GM21529 (cell line): ENCODE measurements around the gene TACR2.
A peak's percentile ranks its signal among the peaks of the same experiment; 100 is the strongest.

Experiments
- ATAC-seq: cut with Tn5 transposase; IDR thresholded peaks from one replicate; pipeline ENCODE4 v1.9.1; 2021; ENCODE audit not compliant: unreplicated experiment

Gene TACR2

DNA sequence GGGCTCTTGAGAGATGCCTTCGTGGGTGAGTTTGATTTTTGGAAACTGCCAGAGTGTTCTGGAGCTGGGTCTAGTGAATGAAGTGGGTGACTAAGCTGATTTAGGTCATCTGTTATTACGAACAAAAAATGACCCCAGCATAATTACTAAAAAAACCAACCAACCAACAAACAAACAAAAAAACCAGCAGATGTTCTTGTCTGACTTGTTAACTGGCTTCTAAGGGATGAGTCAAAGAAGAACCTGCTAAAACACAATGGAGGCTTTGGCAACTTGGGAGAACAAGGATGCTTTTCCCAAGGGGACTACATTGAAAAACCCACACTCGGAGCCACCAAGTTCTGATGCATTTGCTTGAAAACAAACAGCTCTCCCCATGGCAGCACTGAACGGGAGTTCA lies 11.5 kb downstream of the TACR2 start:
- ATAC-seq, result no peak

DNA sequence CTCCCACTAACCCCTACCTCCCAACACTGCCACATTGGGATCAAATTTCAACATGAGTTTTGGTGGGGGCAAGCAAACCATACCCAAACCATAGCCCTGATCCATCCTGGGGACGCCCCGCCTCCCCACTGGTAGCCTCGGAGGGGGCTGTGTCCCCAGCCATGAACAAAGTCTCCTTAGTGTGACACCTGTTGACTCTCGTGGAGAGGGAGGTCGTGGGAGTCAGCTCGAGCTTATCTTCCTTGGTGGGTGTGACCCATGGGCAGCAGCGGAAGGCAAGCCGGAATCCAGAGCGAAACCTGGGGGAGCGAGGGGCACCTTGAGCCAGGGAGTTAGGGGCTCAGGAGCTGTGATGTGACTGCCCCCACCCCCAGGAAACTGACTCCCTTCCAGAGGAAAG lies 11.9 kb downstream of the TACR2 start:
- no peak for ATAC-seq

DNA sequence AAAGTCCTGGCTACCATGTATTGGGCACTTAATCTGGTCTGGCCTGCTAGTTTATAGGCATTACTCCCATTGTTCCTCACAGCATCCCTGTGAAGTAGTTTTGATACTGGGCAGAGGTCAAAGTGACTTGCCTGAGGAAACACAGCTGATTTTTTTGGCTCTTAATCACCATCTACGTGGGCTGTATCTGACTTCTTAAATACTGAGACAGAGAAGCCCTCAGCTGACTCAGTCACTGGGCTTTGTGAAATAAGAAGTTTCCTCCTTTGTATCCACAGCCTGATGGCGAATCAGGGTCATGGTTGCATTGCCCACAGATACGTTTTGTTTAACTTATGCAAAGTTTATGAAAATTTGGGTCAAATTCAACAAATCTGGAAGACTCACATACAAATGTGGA lies 13.2 kb downstream of the TACR2 start:
- ATAC-seq, result no peak

DNA sequence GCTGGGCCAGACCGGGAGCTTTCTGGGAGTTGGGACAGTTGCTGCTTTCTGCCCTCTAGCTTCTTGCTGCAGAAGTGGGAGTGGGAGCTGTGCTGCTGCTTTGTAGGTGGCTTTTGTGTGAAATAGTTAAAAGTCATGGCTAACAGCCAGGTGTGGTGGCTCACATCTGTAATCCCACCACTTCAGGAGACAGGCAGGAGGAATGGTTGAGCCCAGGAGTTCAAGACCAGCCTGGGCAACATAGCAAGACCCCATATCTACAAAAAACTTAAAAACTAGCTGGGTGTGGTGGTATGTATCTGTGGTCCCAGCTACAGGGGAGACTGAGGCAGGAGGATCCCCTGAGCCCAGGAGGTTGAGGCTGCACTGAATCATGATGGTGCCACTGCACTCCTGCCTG lies 13.7 kb downstream of the TACR2 start:
- ATAC-seq, result no peak

DNA sequence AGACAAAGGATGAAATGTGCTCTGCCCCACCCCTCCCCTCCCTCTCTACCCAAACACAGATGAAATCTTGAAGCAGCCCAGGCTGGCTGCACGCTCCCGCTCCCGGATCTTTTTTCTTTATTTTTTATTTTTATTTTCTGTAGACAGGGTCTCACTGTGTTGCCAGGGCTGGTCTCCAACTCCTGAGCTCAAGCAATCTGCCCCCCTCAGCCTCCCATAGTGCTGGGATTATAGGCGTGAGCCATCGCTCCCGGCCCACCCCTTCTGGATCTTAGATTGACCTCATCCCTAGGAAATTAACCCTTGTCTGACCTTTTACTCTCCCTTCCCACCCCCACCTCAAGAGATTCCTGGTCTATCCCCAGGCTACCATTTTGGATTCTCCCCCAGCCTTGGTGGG lies 14.3 kb downstream of the TACR2 start:
- ATAC-seq, result no peak

DNA sequence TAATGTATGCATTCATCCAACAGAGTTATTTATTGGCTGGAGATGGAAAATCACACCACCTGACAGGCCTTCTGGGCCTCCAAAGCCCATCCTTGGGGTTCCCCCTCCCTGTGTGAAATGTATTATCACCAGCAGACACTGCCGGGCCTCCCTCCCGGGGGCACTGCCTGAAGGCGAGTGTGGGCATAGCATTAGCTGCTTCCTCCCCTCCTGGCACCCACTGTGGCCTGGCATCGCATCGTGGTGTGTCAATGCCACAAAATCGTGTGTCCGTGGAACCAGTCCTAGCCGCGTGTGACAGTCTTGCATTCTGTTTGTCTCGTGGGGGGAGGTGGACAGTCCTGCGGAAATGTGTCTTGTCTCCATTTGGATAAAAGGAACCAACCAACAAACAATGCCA lies 15.3 kb downstream of the TACR2 start:
- no peak for ATAC-seq

DNA sequence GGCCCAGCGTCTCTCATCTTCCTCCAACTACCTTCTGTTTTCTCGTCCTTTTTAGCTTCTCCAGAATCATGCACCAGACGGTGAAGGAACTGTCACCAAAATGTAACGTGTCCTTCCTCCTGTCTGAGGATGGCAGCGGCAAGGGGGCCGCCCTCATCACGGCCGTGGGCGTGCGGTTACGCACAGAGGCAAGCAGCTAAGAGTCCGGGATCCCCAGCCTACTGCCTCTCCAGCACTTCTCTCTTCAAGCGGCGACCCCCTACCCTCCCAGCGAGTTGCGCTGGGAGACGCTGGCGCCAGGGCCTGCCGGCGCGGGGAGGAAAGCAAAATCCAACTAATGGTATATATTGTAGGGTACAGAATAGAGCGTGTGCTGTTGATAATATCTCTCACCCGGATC lies 15.8 kb downstream of the TACR2 start:
- ATAC-seq, result no peak

DNA sequence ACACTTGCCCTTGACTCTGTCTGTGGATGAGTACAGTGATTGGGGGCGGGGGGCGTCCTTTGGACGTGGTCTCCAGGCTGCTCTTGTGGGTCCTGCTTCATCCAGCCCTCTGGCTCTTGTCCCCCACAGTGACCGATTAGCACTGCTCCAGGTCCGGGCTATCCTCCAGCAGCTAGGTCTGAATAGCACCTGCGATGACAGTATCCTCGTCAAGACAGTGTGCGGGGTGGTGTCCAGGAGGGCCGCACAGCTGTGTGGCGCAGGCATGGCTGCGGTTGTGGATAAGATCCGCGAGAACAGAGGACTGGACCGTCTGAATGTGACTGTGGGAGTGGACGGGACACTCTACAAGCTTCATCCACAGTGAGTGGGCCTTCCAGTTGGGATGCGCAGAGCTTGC lies 18.3 kb downstream of the TACR2 start:
- ATAC-seq, result no peak

DNA sequence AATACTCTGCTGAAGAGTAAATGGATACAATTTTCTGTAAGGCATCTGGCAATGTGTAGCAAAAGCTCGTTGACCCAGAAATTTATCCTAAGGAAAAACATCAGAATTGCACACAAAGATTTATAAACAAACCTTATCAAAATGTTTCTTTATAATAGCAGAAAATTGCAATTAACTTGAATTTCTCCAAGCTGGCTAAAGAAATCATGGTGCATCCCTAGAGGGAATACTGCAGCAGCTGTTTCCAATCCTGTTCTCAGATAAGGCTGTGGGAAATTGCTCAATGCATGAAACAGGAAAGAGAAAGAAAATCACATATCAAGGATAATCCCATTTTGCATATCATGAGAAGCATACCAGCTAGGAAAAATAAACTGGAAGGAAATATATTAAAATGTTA lies 18.7 kb downstream of the TACR2 start:
- ATAC-seq, result no peak

DNA sequence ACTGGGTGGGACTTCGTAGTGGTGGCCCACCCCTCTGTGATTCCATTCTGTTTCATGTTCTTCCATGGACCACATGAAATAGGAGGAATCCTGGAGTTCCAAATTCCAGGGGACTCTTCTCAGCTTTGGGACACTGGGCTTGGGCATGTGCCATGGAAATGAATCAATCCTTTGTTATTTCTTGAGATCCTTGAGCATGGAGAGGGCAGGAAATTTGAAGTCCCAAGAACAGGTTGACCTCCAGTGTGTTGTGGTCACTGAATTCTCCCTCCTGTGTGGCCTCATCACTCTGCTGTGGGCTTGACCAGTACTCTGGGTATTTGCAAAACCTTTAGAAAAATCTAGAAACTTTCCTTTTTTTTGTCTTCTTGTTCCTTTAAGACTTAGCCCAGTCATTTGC lies 22.7 kb downstream of the TACR2 start:
- no peak for ATAC-seq

DNA sequence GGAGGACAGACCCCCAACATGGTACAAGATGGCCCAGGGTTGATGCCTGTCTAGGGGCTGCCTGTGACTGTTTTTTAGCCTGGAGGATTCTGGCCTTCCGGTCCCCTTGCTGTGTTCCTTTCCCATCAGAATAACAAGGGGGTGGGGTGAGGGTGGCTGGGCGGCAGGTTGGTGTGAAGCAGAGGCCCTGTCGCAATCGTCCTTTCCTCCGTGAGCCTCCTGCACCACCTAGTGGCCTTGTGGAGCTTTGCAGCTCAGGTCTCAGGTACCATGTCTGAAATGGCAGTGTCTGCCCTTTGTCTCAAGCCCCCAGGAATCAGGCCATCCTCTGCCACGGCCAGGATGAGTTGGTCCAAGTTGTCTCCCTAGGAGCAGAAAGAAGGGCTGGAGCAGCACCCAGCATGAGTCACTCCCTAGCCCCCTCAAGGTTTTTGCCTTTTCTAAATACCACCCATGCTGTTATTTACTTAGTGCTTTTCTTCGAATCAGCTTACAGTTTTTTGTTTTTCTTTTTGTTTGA lies 24.2 kb downstream of the TACR2 start:
- ATAC-seq, result peak; percentile 92

DNA sequence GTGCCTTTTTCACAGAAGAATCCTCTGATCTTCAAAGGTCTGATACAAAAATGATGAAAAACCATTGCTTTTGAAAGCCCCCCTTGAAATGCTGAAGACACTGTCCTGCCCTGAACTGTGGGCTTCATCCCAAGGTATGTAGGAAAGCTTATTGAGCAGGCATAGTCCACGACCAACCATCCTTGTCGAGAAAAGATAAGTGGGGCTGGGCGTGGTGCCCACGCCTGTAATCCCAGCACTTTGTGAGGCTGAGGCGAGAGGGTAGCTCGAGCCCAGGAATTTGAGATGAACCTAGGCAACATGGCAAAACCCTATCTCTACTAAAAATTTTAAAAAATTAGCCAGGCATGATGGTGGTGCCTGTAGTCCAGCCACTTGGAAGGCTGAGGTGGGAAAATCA lies 25.6 kb downstream of the TACR2 start:
- ATAC-seq, result no peak

DNA sequence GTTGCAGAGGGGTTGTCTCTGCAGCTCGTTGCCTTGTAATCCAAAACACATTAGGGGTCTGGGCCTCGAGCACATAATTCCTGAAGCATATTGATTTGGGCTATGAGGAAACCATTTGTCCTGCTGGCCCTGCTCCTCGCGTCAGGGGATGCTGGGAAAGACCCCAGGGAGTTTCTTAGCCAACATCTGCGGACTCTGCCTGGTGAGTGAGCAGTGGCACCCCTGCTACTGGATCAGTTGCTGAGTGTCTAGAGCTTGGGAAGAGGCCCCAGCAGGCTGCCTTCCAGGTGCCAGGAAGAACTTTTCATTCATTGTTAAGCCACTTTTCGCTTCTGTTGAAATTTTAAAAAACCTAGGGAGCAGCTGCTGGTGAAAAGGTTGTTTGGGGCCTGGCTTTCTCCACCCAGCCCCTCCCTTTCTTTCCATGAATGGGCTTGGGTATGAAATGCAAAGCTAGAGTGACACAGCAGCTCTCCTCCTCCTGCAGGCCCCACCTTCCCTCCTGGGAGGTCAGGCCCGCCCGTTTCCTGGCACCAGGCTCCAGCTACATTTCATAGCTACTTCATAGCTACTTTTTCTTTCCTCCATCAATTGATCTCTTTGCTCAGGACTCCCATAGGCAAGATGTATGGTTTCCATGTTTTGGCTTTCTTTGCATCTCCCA lies 26.8 kb downstream of the TACR2 start:
- no peak for ATAC-seq

DNA sequence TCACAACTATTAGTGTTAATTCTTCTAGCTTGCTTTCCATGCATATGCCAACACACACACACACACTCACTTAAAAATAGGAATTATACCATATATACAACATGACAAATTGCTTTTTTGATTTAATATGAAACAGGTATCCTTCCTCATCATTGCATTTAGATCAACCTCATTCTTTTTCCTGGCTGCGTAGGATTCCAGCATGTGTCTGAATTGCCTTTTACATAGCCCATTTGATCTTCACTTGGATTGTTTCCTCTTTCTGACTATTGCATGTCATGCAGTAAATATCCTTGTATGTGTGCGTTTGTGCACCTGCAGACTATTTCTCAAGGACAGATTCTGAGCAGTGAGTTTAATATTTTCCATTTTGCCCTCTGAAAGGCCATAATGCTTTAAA lies 28.2 kb downstream of the TACR2 start:
- ATAC-seq, result no peak

DNA sequence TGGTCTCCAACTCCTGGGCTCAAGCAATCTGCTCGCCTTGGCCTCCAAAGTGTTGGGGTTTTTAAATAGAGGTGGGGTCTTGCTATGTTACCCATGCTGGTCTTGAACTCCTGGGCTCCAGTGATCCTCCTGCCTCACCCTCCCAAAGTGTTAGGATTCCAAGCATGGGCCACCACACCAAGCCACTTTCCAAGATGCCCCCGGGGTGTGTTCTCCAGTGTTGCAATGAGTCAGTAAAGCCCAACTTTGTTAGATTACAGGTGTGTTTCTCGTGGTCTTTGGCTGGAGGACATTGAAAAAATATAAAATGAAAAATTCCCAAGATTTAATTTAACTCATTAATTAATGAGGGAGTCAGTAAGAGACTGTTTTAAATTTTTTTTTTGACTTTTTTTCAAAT lies 29.2 kb downstream of the TACR2 start:
- no peak for ATAC-seq

DNA sequence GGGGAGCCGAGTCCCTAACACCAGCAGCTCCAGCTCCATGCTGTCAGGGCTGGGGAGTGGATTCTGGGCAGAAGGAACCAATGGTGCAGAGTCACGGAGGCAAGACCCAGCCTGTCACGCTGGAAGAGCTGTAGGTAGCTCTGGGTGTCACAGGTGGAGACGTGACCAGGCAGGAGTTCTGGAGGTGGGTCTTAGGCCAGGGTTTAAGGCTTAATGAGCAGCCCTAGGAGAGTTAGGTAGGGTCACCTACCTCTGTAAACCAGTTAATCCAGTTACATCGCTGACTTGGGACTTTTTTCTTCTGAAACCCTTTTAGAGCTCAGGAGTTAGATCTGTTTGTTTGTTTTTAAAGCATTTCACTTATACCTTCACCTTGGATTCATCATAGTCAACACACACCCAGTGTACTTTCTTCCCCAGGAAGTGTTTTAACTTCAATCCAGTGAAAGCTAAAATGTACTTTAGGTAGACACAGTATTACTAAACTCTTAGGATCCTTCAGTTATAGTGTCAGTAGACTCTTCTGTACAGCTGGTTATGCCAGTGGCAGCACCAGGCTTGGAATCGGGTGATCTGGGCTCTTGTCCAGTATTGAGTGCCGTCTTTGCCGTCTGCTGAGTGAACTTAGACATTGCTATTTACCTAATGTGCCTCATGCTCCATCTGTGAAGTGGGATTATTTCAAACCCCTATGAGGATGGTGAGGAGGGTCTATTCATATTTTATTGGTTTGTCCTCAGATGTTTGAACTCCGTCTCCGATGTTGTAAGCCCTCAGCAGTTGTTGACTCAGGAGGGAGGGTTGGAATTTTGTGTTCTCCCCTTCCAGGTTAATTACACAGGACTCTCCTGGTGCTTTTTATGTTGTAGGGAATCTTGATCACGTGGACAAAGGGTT lies 31.0 kb downstream of the TACR2 start:
- ATAC-seq, result no peak

DNA sequence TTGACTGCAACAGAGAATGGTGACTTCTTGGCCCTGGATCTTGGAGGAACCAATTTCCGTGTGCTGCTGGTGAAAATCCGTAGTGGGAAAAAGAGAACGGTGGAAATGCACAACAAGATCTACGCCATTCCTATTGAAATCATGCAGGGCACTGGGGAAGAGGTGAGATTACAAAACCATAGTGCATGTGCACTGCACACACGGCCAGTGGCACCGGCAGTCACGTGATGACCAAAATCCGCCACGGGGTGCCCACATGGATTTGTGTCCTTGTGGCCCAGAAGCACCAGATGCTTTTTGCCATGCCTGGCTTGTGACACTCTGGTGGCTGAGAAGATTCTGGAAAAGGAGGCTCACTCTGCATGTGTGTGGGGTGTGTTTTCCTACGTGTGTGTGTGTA lies 32.4 kb downstream of the TACR2 start:
- no peak for ATAC-seq

DNA sequence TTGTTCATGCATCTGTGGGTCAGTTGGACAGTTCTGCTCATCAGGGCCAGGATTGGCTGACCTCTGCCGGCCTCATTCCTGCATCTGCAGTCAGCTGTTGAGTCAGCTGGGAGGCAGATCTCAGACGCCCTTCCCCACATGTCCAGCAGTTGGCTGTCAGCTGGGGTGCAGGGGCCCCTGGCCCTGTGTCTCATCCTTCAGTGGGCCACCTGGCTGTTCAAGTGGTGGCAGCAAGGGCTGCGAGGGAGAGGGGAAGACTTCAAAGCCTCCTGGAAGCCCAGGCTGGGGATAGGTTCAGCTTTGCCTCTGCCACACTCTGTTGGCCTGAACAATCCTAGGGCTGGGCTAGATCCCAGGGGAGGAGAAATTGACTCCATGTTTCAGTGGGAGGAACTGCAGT lies 33.2 kb downstream of the TACR2 start:
- ATAC-seq, result no peak

DNA sequence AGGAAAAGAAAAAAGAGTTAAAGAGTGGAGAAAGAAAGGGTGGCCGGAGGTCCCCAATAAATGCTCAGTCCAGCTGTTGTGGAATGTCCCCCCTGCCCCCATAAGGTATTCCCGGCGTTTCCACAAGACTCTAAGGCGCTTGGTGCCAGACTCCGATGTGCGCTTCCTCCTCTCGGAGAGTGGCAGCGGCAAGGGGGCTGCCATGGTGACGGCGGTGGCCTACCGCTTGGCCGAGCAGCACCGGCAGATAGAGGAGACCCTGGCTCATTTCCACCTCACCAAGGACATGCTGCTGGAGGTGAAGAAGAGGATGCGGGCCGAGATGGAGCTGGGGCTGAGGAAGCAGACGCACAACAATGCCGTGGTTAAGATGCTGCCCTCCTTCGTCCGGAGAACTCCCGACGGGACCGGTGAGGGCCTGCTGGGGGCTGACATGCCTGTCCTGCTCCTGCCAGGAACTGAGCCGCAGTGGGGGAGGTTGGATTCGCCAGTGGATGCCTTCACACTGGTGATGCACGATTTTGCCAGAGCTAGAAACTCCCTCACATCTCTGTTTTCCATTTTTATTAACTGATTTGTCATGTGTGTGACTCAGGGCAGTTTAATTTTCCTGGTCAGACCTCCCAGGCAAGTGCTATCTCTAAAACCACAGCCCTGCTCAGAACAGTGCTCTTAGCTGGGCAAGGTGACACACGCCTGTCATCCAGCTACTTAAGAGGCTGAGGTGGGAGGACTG lies 34.2 kb downstream of the TACR2 start:
- no peak for ATAC-seq

DNA sequence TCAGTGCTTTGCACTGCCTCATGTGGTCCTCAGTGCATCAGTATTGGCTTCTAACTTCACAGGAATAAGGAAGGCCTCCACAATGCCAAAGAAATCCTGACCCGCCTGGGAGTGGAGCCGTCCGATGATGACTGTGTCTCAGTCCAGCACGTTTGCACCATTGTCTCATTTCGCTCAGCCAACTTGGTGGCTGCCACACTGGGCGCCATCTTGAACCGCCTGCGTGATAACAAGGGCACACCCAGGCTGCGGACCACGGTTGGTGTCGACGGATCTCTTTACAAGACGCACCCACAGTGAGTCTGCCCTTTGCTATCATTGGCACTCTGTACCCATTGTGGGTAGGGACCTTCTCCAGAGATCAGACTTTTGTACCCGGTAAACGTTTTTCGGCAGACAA lies 36.9 kb downstream of the TACR2 start:
- no peak for ATAC-seq

DNA sequence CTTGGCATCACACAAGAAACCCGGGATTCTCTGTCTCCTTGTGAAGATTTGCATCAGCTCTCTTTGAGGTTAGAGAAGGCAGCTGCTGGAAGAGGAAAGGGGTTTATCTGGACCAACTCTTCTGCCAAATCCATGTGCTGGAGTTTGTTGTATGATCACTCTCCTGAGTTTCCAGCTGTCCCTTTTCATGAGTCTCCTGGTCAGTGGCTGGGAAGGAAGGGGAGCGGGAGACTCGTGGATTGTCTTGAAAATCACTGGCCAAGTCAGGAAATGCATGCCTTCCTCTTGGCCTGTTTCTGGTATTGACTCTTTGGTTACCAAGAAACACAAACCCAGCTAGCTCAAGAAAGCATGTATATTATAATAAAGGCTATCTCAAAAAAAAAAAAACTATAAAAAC lies 38.8 kb downstream of the TACR2 start:
- no peak for ATAC-seq

DNA sequence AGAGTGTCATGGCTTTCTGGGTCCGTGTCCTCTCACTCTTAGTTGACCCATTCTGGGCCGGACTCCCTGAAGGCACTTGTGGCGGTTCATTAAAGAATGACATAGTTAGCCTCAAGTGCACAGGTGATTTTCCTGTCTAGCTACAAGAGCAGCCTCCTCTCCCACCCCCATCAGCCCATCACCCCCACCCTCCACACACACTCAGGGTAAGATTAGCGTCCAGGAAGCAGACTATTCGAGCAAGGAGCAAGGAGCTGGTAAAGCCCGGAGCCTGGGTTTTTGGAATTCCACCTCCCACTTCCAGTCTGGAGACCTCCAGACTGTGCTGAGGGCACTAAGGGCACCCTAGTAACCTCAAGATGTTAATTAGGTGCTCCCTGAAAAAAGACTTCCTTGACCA lies 39.5 kb downstream of the TACR2 start:
- ATAC-seq, result no peak
